ENCODE measurements around the gene CFAP45. TPM values are rescaled to one million over a fixed set of nuclear protein-coding genes. Genes with fewer than 3 reads are reported as not detected.

The CFAP45 gene
- total RNA-seq, 4 donors from 2014 or later: 2.5 TPM; not detected in 3

DNA sequence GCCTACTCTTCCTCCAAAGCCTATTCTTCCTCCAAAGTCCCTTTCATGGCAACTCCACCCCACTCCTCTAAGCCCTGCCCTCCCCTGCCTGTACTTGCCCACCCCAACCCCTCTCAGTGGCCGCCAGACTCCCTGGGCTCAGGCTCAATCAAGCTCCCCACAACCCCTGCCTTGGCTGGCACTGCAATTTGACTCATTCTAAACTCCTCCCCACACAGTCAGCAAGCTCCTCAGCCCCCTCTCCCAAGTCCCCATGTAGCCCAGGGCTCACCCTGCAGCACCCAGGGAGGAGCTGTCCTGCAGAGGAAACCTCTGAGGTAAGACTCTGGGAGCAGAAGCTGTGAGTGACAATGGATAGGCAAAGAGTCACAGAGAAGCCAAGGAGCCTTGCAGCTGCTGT is 33.9 kb downstream of the CFAP45 start:
- TF ChIP-seq POLR2A (IDR thresholded peaks at IDR 0.05): no peak
- TF ChIP-seq, protein P1, sequence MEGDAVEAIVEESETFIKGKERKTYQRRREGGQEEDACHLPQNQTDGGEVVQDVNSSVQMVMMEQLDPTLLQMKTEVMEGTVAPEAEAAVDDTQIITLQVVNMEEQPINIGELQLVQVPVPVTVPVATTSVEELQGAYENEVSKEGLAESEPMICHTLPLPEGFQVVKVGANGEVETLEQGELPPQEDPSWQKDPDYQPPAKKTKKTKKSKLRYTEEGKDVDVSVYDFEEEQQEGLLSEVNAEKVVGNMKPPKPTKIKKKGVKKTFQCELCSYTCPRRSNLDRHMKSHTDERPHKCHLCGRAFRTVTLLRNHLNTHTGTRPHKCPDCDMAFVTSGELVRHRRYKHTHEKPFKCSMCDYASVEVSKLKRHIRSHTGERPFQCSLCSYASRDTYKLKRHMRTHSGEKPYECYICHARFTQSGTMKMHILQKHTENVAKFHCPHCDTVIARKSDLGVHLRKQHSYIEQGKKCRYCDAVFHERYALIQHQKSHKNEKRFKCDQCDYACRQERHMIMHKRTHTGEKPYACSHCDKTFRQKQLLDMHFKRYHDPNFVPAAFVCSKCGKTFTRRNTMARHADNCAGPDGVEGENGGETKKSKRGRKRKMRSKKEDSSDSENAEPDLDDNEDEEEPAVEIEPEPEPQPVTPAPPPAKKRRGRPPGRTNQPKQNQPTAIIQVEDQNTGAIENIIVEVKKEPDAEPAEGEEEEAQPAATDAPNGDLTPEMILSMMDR (IDR thresholded peaks at IDR 0.05): no peak
- H3K27ac ChIP-seq: no peak overlapping the region
- H3K27me3 ChIP-seq: no peaks in the 10 kb centered on the region
- H3K36me3 ChIP-seq: no peaks in the 10 kb centered on the region
- no peaks in the 10 kb centered on the region for H3K9me3 ChIP-seq
- no peak overlapping the region for H3K4me3 ChIP-seq
- peaks cover 0 to 22% (median 3%) of the 10 kb centered on the region in 4 donors for H3K4me1 ChIP-seq
- DNase-seq: no peak

DNA sequence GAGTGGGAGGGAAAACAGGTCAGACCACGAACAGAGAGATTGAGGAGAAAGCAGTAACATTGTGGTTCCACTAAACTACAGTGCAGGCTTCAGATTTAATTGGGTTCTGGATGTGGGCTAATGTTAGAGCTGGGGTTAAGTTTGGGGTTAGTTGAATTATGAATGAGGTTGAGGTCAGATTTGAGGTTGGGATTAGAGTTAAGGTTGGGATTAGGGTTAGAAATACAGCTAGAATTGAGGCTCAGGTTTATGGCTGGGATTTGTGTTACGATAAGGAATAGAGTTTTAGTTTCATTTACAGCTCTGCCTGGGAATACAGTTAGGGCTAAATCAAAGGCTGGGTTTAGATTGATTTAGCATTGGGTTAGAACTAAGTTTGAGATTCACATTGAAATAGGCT is 35.7 kb downstream of the CFAP45 start:
- H3K4me1 ChIP-seq: peaks cover 0 to 20% (median 3%) of the 10 kb centered on the region in 4 donors
- no peak overlapping the region for H3K27ac ChIP-seq
- no peaks in the 10 kb centered on the region for H3K9me3 ChIP-seq
- no peak overlapping the region for H3K4me3 ChIP-seq
- no peaks in the 10 kb centered on the region for H3K27me3 ChIP-seq
- no peaks in the 10 kb centered on the region for H3K36me3 ChIP-seq
- DNase-seq: no peak
- TF ChIP-seq, protein P1 (IDR thresholded peaks at IDR 0.05): no peak
- TF ChIP-seq POLR2A (IDR thresholded peaks at IDR 0.05): no peak

DNA sequence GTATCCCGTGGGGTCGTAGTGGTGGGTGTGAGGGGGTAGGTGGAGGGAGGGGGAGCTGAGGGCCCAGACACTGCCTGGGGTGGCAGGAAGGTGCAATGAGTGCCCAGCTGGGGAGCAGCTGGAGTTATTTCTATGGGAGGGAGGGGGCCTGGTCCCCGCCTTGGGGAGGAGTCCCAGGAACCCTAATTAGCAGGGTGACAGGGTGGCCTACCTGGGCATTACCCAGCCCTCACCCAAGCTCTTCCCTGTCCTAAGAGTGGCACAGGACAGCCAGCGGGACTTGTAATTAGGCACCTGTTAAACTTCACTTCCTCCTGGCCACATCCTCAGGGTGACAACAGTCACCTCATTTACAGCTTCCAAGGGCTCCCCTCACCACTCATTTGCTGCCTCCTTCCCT is 37.4 kb downstream of the CFAP45 start, which contains the start of gene VSIG8:
Gene VSIG8, minus strand, starts transcription at position 101 of the 400 bp plus-strand sequence. CDS start 136 bp downstream, outside the sequence.
- TF ChIP-seq, protein P1 (IDR thresholded peaks at IDR 0.05): no peak
- TF ChIP-seq POLR2A (IDR thresholded peaks at IDR 0.05): no peak
- Histone ChIP-seq H3K4me1 (peaks cover 0 to 6% (median 3%) of the 10 kb centered on the region in 4 donors), H3K27me3 (no peaks in the 10 kb centered on the region)

DNA sequence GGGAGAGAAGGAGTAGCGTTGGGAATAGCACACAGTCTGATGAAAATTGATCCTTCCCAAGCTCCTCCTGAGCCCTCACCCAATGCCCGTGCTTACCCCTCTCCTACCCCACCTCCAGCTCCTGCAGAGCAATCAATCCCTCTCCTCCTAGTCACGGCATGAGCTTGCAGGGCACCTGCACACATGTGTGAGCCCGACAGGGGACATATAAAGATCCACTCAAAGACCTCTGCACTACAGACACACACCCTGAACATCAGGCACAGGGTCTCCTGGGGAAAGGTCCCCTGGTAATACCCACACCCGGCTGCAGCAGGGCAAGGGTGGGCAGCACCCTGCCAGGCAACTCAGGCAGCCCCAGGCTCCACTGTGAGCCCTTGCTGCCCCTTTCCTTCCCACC is 37.9 kb downstream of the CFAP45 start:
- no peak overlapping the region for H3K4me3 ChIP-seq
- no peak for DNase-seq
- no peak for TF ChIP-seq POLR2A (IDR thresholded peaks at IDR 0.05)
- TF ChIP-seq, protein P1 (IDR thresholded peaks at IDR 0.05): no peak

More for the DNA sequence above, 37.4 kb downstream of the CFAP45 start, which contains the start of gene VSIG8:
- H3K27ac ChIP-seq: no peak within 1 kb of the TSS
- DNase-seq: no peak
- H3K9me3 ChIP-seq: no peaks in the 10 kb centered on the region
- H3K36me3 ChIP-seq: no peaks in the 10 kb centered on the region
- no peak within 1 kb of the TSS for H3K4me3 ChIP-seq

DNA sequence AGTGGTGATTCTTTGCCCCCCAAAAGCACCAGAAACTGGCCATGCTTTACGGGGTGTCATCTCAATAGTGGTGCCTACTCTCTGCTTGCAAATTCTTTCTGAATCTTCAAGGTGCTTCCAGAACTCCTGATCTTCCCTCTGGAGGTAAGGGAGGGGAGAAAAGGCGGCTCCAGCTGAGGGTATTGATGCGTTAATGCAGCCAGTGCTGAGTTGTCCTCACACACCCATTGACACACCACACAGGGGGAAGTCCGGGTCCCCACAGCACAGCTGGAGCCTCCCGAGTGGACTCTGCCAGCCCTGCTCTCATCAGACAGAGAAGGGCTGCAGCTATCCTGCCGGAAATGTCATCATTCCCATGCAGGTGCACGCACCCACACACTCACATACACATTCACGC is 38.7 kb downstream of the CFAP45 start:
- no peaks in the 10 kb centered on the region for H3K4me1 ChIP-seq
- TF ChIP-seq, protein P1 (IDR thresholded peaks at IDR 0.05): no peak
- no peak for TF ChIP-seq POLR2A (IDR thresholded peaks at IDR 0.05)

More for the DNA sequence above, 37.9 kb downstream of the CFAP45 start:
- Histone ChIP-seq H3K36me3 (no peaks in the 10 kb centered on the region), H3K4me1 (peaks cover 0 to 1% (median under 1%) of the 10 kb centered on the region in 4 donors), H3K27me3 (no peaks in the 10 kb centered on the region), H3K9me3 (no peaks in the 10 kb centered on the region), H3K27ac (no peak overlapping the region)

DNA sequence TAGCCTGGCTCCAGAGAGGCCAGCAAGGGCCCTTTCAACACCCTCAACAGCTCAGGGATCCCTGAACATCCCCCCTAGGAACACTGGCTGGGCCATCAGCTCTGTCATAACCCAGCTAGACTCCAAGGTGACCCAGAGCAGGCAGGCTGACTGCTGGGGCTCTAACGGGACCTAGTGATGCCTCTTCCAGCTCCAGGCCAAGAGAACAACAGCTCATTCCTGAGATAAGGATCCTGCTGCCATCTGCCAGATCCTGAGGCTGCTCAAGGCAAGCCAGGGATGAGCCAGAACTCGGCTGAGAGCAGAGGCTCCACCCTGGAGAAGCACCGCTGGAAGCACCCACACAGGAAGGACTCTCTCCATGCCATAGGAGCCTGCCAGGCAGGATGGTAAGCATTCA is 39.5 kb downstream of the CFAP45 start:
- TF ChIP-seq POLR2A (IDR thresholded peaks at IDR 0.05): no peak
- TF ChIP-seq, protein P1 (IDR thresholded peaks at IDR 0.05): no peak
- Histone ChIP-seq H3K9me3 (no peaks in the 10 kb centered on the region), H3K4me3 (no peak overlapping the region), H3K27ac (no peak overlapping the region), H3K4me1 (no peaks in the 10 kb centered on the region), H3K36me3 (no peaks in the 10 kb centered on the region), H3K27me3 (no peaks in the 10 kb centered on the region)
- no peak for DNase-seq

More for the DNA sequence above, 38.7 kb downstream of the CFAP45 start:
- Histone ChIP-seq H3K9me3 (no peaks in the 10 kb centered on the region), H3K36me3 (no peaks in the 10 kb centered on the region), H3K27ac (no peak overlapping the region), H3K4me3 (no peak overlapping the region), H3K27me3 (no peaks in the 10 kb centered on the region)
- DNase-seq: no peak
